HepG2 (cell line): ENCODE measurements around the gene BANK1. TPM values are rescaled to one million over a fixed set of nuclear protein-coding genes. Genes with fewer than 3 reads are reported as not detected.

Source experiments
- ATAC-seq: fragments of 200-7000 bp; cut with Tn5 transposase; 3 replicates; pipeline ENCODE4 v1.9.1; 2020; ENCODE audit warnings: mild to moderate bottlenecking, moderate library complexity
- BruUV-seq: library from RNA; stranded (reverse); fragments of 400-500 nt; replicated peaks from 2 replicates; lab custom pipeline; 2021; lab: Mats Ljungman, UMichigan
- CTCF ChIA-PET: fragments of 300-600 bp; formaldehyde crosslinking; extraction: SDS; loops from one replicate; lab custom pipeline; 2021; ENCODE audit warnings: low total read pairs, inconsistent platforms, low intra/inter-chr PET ratio; lab: Yijun Ruan, JAX
- POLR2A ChIA-PET: fragments of 350-600 bp; sonication (Branson Sonifier 250); formaldehyde crosslinking; loops from one replicate; lab custom pipeline; 2020; ENCODE audit warnings: antibody characterized with exemption, inconsistent platforms; lab: Yijun Ruan, JAX
- DNase-seq: peaks from one replicate; pipeline ENCODE4 v3.0.0-alpha.2; 2015; ENCODE audit warnings: low spot score
- FAIRE-seq: peaks from 3 replicates; lab custom pipeline; 2011; peaks lifted over from hg19 to GRCh38; lab: Jason Lieb, UNC
- H2AFZ ChIP-seq: one replicate; pipeline ENCODE4 v1.6.1; 2011; ENCODE audit warnings: low read length, inconsistent platforms
- H3K27ac ChIP-seq: fragments of 300-600 bp; 3 replicates; pipeline ENCODE4 v1.8.0; 2011; ENCODE audit warnings: mixed run types, mild to moderate bottlenecking, mixed read lengths, low read length, inconsistent platforms; ENCODE audit not compliant: insufficient read depth; ENCODE audit errors: extremely low read length
- H3K27me3 ChIP-seq, 2 experiments: fragments of 200-600 bp in 1 of 2; 2 replicates in 1 of 2; 3 replicates in 1 of 2; pipeline versions ENCODE4 v1.6.0 to v1.8.0; 2011; ENCODE audit warnings: low read length in 2 of 2, mild to moderate bottlenecking in 2 of 2, moderate library complexity in 2 of 2, inconsistent platforms in 1 of 2; ENCODE audit not compliant: insufficient read depth in 2 of 2, control insufficient read depth in 1 of 2
- H3K36me3 ChIP-seq, 2 experiments: fragments of 200-600 bp in 1 of 2; replicated peaks in 1 of 2; 2 replicates in 1 of 2; 3 replicates in 1 of 2; pipeline versions ENCODE4 v1.5.1 to v1.8.0; 2011; ENCODE audit warnings: low read length in 2 of 2, inconsistent platforms in 1 of 2; ENCODE audit not compliant: insufficient read depth in 2 of 2, control insufficient read depth in 1 of 2
- H3K4me1 ChIP-seq: 2 replicates; pipeline ENCODE4 v1.5.1; 2012; ENCODE audit warnings: low read length, inconsistent platforms; ENCODE audit not compliant: insufficient read depth
- H3K4me2 ChIP-seq: 2 replicates; pipeline ENCODE4 v1.6.0; 2011; ENCODE audit warnings: low read depth, low read length, inconsistent platforms
- H3K4me3 ChIP-seq, 3 experiments: fragments of 200-600 bp in 1 of 3; sonication (generic), shearing (Covaris generic) in 1 of 3; replicated peaks in 1 of 3; 2 replicates each; pipeline ENCODE4 v1.5.1; 2011 to 2016; ENCODE audit warnings: low read length in 3 of 3, inconsistent platforms in 2 of 3, low read depth in 2 of 3, mild to moderate bottlenecking in 2 of 3, control low read depth in 1 of 3, mixed read lengths in 1 of 3; ENCODE audit not compliant: insufficient read depth in 1 of 3
- H3K79me2 ChIP-seq: one replicate; pipeline ENCODE4 v1.6.1; 2011; ENCODE audit warnings: low read length, inconsistent platforms; ENCODE audit not compliant: insufficient read depth
- H3K9ac ChIP-seq: 2 replicates; pipeline ENCODE4 v1.6.0; 2011; ENCODE audit warnings: mild to moderate bottlenecking, low read depth, low read length, inconsistent platforms; ENCODE audit not compliant: insufficient read depth
- H3K9me3 ChIP-seq: 2 replicates; pipeline ENCODE4 v1.5.1; 2012; ENCODE audit warnings: mild to moderate bottlenecking, low read length
- H4K20me1 ChIP-seq: 2 replicates; pipeline ENCODE4 v1.6.0; 2011; ENCODE audit warnings: inconsistent platforms, mild to moderate bottlenecking, low read length, moderate library complexity; ENCODE audit not compliant: insufficient read depth
- HNF4G ChIP-seq, 2 experiments: sonication (generic) in 1 of 2; formaldehyde crosslinking in 1 of 2; IDR thresholded peaks; 2 replicates each; pipeline versions ENCODE4 v1.4.0 to v1.6.1; 2011 to 2020; ENCODE audit warnings: borderline replicate concordance in 2 of 2, low read depth in 2 of 2, mild to moderate bottlenecking in 2 of 2, low read length in 1 of 2, missing genetic modification reagents in 1 of 2, moderate library complexity in 1 of 2
- MAF1 ChIP-seq: sonication (generic); formaldehyde crosslinking; IDR thresholded peaks from 2 replicates; pipeline ENCODE4 v1.5.0; 2020; ENCODE audit warnings: missing genetic modification reagents, borderline replicate concordance
- MBD4 ChIP-seq: IDR thresholded peaks from 2 replicates; pipeline ENCODE4 v1.6.1; 2012; ENCODE audit warnings: low read length, inconsistent platforms, borderline replicate concordance
- POLR2AphosphoS2 ChIP-seq: IDR thresholded peaks from 2 replicates; pipeline ENCODE4 v1.6.1; 2011; ENCODE audit warnings: low read depth, low read length, improper control_type of control experiment
- SMC3 ChIP-seq: IDR thresholded peaks from 2 replicates; pipeline ENCODE4 v1.6.1; 2011; ENCODE audit warnings: low read length, improper control_type of control experiment
- SOX13 ChIP-seq, 3 experiments: fragments of 450-650 bp in 1 of 3; sonication (generic) in 1 of 3; formaldehyde crosslinking in 1 of 3; IDR thresholded peaks in 2 of 3; conservative IDR thresholded peaks in 1 of 3; 2 replicates each; pipeline versions ENCODE4 v1.5.0 to v1.6.1; 2016 to 2020; ENCODE audit warnings: antibody characterized with exemption in 1 of 3, mild to moderate bottlenecking in 1 of 3, missing compliant biosample characterization in 1 of 3, missing genetic modification reagents in 1 of 3, moderate library complexity in 1 of 3
- TBL1XR1 ChIP-seq: fragments of 150-350 bp; IDR thresholded peaks from 2 replicates; pipeline ENCODE4 v1.6.1; 2014; ENCODE audit warnings: borderline replicate concordance, low read length; ENCODE audit not compliant: partially characterized antibody
- U2AF2 ChIP-seq: fragments of 200-400 bp; formaldehyde crosslinking; IDR thresholded peaks from 2 replicates; pipeline ENCODE4 v1.6.1; 2017; ENCODE audit warnings: low read depth, mild to moderate bottlenecking, low read length
- YEATS4 ChIP-seq: sonication (generic); formaldehyde crosslinking; IDR thresholded peaks from 2 replicates; pipeline ENCODE4 v1.4.0; 2020; ENCODE audit warnings: missing genetic modification reagents, borderline replicate concordance
- ZIK1 ChIP-seq: sonication (generic); formaldehyde crosslinking; IDR thresholded peaks from 2 replicates; pipeline ENCODE4 v1.5.0; 2020; ENCODE audit warnings: mild to moderate bottlenecking, low read depth, missing genetic modification reagents, borderline replicate concordance
- ZNF235 ChIP-seq: sonication (generic); formaldehyde crosslinking; IDR thresholded peaks from 2 replicates; pipeline ENCODE4 v1.8.1; 2023; ENCODE audit warnings: mild to moderate bottlenecking, missing genetic modification reagents, borderline replicate concordance
- ZNF569 ChIP-seq: sonication (generic); formaldehyde crosslinking; IDR thresholded peaks from 2 replicates; pipeline ENCODE4 v1.5.0; 2020; ENCODE audit warnings: mild to moderate bottlenecking, missing genetic modification reagents, moderate library complexity, borderline replicate concordance
- ZNF614 ChIP-seq: IDR thresholded peaks from 2 replicates; pipeline ENCODE4 v1.6.1; 2018; ENCODE audit warnings: missing biosample characterization, missing genetic modification reagents, inconsistent platforms, borderline replicate concordance
- ZNF83 ChIP-seq: sonication (generic); formaldehyde crosslinking; IDR thresholded peaks from 2 replicates; pipeline ENCODE4 v1.4.0; 2020; ENCODE audit warnings: missing genetic modification reagents, mild to moderate bottlenecking, borderline replicate concordance
- WGBS: methylation state at CpG from one replicate; pipeline ENCODE4 v1.1.6; 2017; ENCODE audit warnings: low lambda C conversion rate; 5-methylcytosine and 5-hydroxymethylcytosine counted together
- in situ Hi-C: cut with HindIII; loops from 2 replicates; pipeline ENCODE4 v1.10.0; 2017; ENCODE audit warnings: low pct_unique_long_range_greater_than_20kb; ENCODE audit not compliant: extremely low pct_ligation_motif_present
- intact Hi-C: fragments of 100-400 bp; cut with micrococcal nuclease; formaldehyde crosslinking; loops from one replicate; pipeline ENCODE4 v1.10.0; 2022; ENCODE audit not compliant: unreplicated experiment
- polyA plus RNA-seq, 8 experiments: library from polyadenylated mRNA; depleted of rRNA in 3 of 8; stranded (reverse) in 7 of 8; unstranded in 1 of 8; fragments of >200 nt; fragmentation: Illumina TruSeq in 4 of 8; extraction: Trizol in 4 of 8; gene quantifications; 2 replicates each; pipeline versions ENCODE4 v1.2.1 to v1.2.3, GENCODE V29; 2011 to 2016; ENCODE audit warnings: low read depth in 4 of 8, missing spikeins in 1 of 8, mixed read lengths in 1 of 8; ENCODE audit not compliant: insufficient read depth in 1 of 8
- total RNA-seq, 5 experiments: library from RNA; depleted of rRNA; stranded (reverse); fragments of >200 nt; fragmentation: Illumina TruSeq; extraction: Trizol; gene quantifications; 2 replicates each; pipeline ENCODE4 v1.2.3, GENCODE V29; 2016; ENCODE audit warnings: low read depth in 1 of 5
- TF ChIP-seq, protein P1 (sequence below): sonication (generic); formaldehyde crosslinking; IDR thresholded peaks from 2 replicates; pipeline ENCODE4 v1.8.0; 2022; ENCODE audit warnings: missing genetic modification reagents, low read depth, mild to moderate bottlenecking, borderline replicate concordance
- TF ChIP-seq, protein P2 (sequence below): sonication (generic); formaldehyde crosslinking; IDR thresholded peaks from 2 replicates; pipeline ENCODE4 v1.8.1; 2023; ENCODE audit warnings: mild to moderate bottlenecking, moderate library complexity, missing genetic modification reagents

The BANK1 gene
- total and polyA plus RNA-seq, 2 of the 13 experiments (the other 11 are each of a cell fraction or from before 2014, with no cell fraction given): 0.15 TPM; not detected in 1

DNA sequence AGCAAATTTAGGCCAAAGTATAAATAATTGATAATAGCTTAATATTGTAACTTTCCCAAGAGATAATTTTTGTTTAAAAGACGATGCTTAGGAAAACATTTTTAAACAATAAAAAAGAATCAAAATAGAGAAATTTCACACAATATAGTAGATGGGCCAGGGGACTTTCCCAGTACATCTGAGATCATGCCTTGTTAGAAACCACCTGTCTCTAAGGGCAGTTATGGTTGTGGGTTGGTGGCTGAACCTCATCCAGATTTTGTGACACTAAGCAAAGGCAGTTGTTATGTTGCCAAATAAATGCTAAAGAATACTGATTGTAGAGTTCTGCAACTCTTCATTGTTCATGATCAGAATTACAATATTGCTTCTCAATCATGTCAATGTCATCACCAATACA, 270.6 kb downstream of the BANK1 start:
- no peaks in the 10 kb centered on the region for H3K9me3 ChIP-seq
- H3K4me1 ChIP-seq: no peaks in the 10 kb centered on the region
- H4K20me1 ChIP-seq: no peaks in the 10 kb centered on the region
- WGBS: 19% methylated on average over 1 of the region's 1 CpG
- no peak for DNase-seq
- H3K36me3 ChIP-seq: no peaks in the 10 kb centered on the region
- BruUV-seq: no TSS peak
- no peaks in the 10 kb centered on the region for H3K79me2 ChIP-seq
- ChIA-PET CTCF (no interaction called here), POLR2A (no interaction called here)
- no peaks in the 10 kb centered on the region for H3K27me3 ChIP-seq
- in situ Hi-C loops: no loop called here
- no peak overlapping the region for H3K9ac ChIP-seq
- no peak overlapping the region for H3K4me2 ChIP-seq
- ATAC-seq: no peak
- H2AFZ ChIP-seq: no peak overlapping the region
- TF ChIP-seq ZNF83 (CRISPR knock-in tag): no peak
- no peak for TF ChIP-seq ZNF569
- TF ChIP-seq, protein P1, sequence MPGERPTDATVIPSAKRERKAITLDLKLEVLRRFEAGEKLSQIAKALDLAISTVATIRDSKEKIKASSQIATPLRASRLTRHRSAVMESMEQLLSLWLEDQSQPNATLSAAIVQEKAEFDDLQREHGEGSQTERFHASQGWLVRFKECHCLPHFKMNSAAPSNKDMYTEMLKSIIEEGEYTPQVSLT (CRISPR knock-in tag): no peak
- TF ChIP-seq TBL1XR1: no peak
- no peak for TF ChIP-seq MBD4
- no peak for TF ChIP-seq SMC3
- TF ChIP-seq, protein P2, sequence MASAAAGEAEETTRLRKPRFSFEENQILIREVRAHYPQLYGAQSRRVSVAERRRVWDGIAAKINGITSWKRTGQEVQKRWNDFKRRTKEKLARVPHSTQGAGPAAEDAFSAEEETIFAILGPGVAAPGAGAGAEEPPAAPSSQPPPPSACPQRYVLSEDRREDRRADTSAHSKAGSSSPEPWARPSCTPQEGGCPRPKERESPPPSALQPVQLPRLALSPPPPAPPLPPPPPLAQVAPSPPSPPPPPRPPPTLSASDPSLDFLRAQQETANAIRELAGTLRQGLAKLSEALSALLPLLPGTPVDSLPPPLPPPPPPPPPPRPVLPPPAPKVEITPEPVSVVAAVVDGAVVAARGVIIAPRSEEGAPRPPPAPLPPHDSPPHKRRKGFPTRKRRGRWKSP (CRISPR knock-in tag): no peak
- TF ChIP-seq POLR2AphosphoS2: no peak
- no peak for TF ChIP-seq ZNF614 (CRISPR knock-in tag)
- no peak for TF ChIP-seq HNF4G (IDR thresholded peaks at IDR 0.05; ENCODE audit: borderline replicate concordance, low read depth, low read length)
- TF ChIP-seq HNF4G (CRISPR knock-in tag; IDR thresholded peaks at IDR 0.05; ENCODE audit: borderline replicate concordance, low read depth): no peak
- TF ChIP-seq U2AF2: no peak
- no peak for TF ChIP-seq SOX13 (IDR thresholded peaks at IDR 0.05)
- no peak for TF ChIP-seq SOX13 (CRISPR knock-in tag; conservative IDR thresholded peaks at IDR 0.05 in 1 of 2, IDR thresholded peaks at IDR 0.05 in 1 of 2)
- TF ChIP-seq MAF1 (CRISPR knock-in tag): no peak
- no peak for TF ChIP-seq YEATS4 (CRISPR knock-in tag)
- no peak for TF ChIP-seq ZNF235
- no peak for TF ChIP-seq ZIK1 (CRISPR knock-in tag)
- no peak for FAIRE-seq
- no peak overlapping the region for H3K27ac ChIP-seq
- intact Hi-C loops: no loop called here
- H3K4me3 ChIP-seq: no peak overlapping the region
